A549 (cell line): Measurements from ENCODE around the gene PARP12. TPM values are rescaled to one million over a fixed set of nuclear protein-coding genes. Genes with fewer than 3 reads are reported as not detected.

Source experiments
- ATAC-seq, 2 experiments: fragments of 200-7000 bp in 1 of 2; fragments of >200 bp in 1 of 2; cut with Nextera tagmentation in 1 of 2; cut with Tn5 transposase in 1 of 2; 3 replicates each; pipeline versions ENCODE4 v1.8.0 to v1.9.1; 2018 to 2020; ENCODE audit warnings: mild to moderate bottlenecking in 1 of 2, moderate library complexity in 1 of 2
- CTCF ChIA-PET: fragments of 300-600 bp; sonication (Branson Sonifier 250); formaldehyde crosslinking; extraction: SDS; loops from one replicate; lab custom pipeline; 2021; ENCODE audit warnings: antibody characterized with exemption, inconsistent platforms; lab: Yijun Ruan, JAX
- POLR2A ChIA-PET: fragments of 350-600 bp; formaldehyde crosslinking; extraction: SDS; loops from one replicate; lab custom pipeline; 2021; ENCODE audit warnings: antibody characterized with exemption, inconsistent platforms; lab: Yijun Ruan, JAX
- DNase-seq, 2 experiments: peaks; one replicate each; pipeline versions ENCODE4 v3.0.0 to v3.0.0-alpha.2; 2011 to 2016; ENCODE audit warnings: low read depth in 1 of 2, low spot score in 1 of 2
- FAIRE-seq: peaks from 2 replicates; lab custom pipeline; 2011; peaks lifted over from hg19 to GRCh38; lab: Jason Lieb, UNC
- H3K27ac ChIP-seq, 2 experiments: fragments of >200 bp; sonication (Bioruptor Twin); formaldehyde crosslinking; 3 replicates each; pipeline ENCODE4 v1.5.1; 2016 to 2017
- H3K4me1 ChIP-seq: fragments of >200 bp; sonication (Bioruptor Twin); formaldehyde crosslinking; 3 replicates; pipeline ENCODE4 v1.6.1; 2016
- H3K4me2 ChIP-seq: fragments of >200 bp; sonication (Bioruptor Twin); formaldehyde crosslinking; 3 replicates; pipeline ENCODE4 v1.6.1; 2016
- H3K4me3 ChIP-seq: fragments of >200 bp; sonication (Bioruptor Twin); formaldehyde crosslinking; 3 replicates; pipeline ENCODE4 v1.5.1; 2016
- H3K9me3 ChIP-seq: fragments of >200 bp; sonication (Bioruptor Twin); formaldehyde crosslinking; 3 replicates; pipeline ENCODE4 v1.6.1; 2016
- CBX8 ChIP-seq: fragments of 200-600 bp; sonication (generic); IDR thresholded peaks from 2 replicates; pipeline ENCODE4 v1.6.1; 2016
- CHD2 ChIP-seq: fragments of 150-350 bp; IDR thresholded peaks from 2 replicates; pipeline ENCODE4 v1.6.1; 2014; ENCODE audit warnings: low read length; ENCODE audit not compliant: partially characterized antibody
- CHD4 ChIP-seq: fragments of 200-600 bp; sonication (generic); IDR thresholded peaks from 2 replicates; pipeline ENCODE4 v1.6.1; 2016; ENCODE audit warnings: antibody characterized with exemption, mild to moderate bottlenecking, borderline replicate concordance
- FOSB ChIP-seq: fragments of 250-450 bp; sonication (Bioruptor Pico); IDR thresholded peaks from 2 replicates; pipeline ENCODE4 v1.5.0; 2020; ENCODE audit warnings: mild to moderate bottlenecking, moderate library complexity
- FOSL2 ChIP-seq, 2 experiments: fragments of 450-650 bp in 1 of 2; fragments of >200 bp in 1 of 2; sonication (Bioruptor Twin) in 1 of 2; formaldehyde crosslinking; IDR thresholded peaks; 2 replicates each; pipeline versions ENCODE4 v1.5.0 to v1.6.1; 2016 to 2020; ENCODE audit warnings: mild to moderate bottlenecking in 1 of 2, moderate library complexity in 1 of 2
- FOXS1 ChIP-seq: fragments of 250-450 bp; sonication (Bioruptor Pico); IDR thresholded peaks from 2 replicates; pipeline ENCODE4 v1.5.0; 2020; ENCODE audit warnings: mild to moderate bottlenecking, moderate library complexity
- HDAC2 ChIP-seq: fragments of 200-600 bp; sonication (generic); IDR thresholded peaks from 2 replicates; pipeline ENCODE4 v1.6.1; 2016
- HOXB5 ChIP-seq: fragments of 250-450 bp; sonication (Bioruptor Pico); IDR thresholded peaks from 2 replicates; pipeline ENCODE4 v1.5.0; 2020; ENCODE audit warnings: mild to moderate bottlenecking, moderate library complexity
- JUN ChIP-seq, 2 experiments: fragments of >200 bp; sonication (Bioruptor Twin); formaldehyde crosslinking; IDR thresholded peaks; 2 replicates in 1 of 2; 3 replicates in 1 of 2; pipeline ENCODE4 v1.6.1; 2016 to 2017
- KDM5A ChIP-seq: fragments of 200-600 bp; sonication (generic); IDR thresholded peaks from 2 replicates; pipeline ENCODE4 v1.6.1; 2016; ENCODE audit warnings: antibody characterized with exemption, mild to moderate bottlenecking
- MAFK ChIP-seq: fragments of 450-650 bp; IDR thresholded peaks from 2 replicates; pipeline ENCODE4 v1.6.1; 2014; ENCODE audit not compliant: partially characterized antibody
- NR3C1 ChIP-seq: fragments of >200 bp; sonication (Bioruptor Twin); formaldehyde crosslinking; IDR thresholded peaks from 3 replicates; pipeline ENCODE4 v1.6.1; 2017
- PHF8 ChIP-seq: fragments of 200-600 bp; sonication (generic); IDR thresholded peaks from 2 replicates; pipeline ENCODE4 v1.6.1; 2016; ENCODE audit warnings: low read depth, mild to moderate bottlenecking, antibody characterized with exemption, moderate library complexity, borderline replicate concordance
- POLR2AphosphoS2 ChIP-seq: conservative IDR thresholded peaks from 2 replicates; pipeline ENCODE4 v1.6.1; 2012; ENCODE audit warnings: low read length, improper control_type of control experiment, inconsistent platforms
- RNF2 ChIP-seq: fragments of 200-600 bp; sonication (generic); IDR thresholded peaks from 2 replicates; pipeline ENCODE4 v1.6.1; 2016; ENCODE audit warnings: low read depth, mild to moderate bottlenecking, antibody characterized with exemption, moderate library complexity, borderline replicate concordance
- SMC3 ChIP-seq: fragments of >200 bp; sonication (Bioruptor Twin); formaldehyde crosslinking; IDR thresholded peaks from 3 replicates; pipeline ENCODE4 v1.6.1; 2018; ENCODE audit warnings: inconsistent platforms
- SREBF2 ChIP-seq: fragments of 450-650 bp; IDR thresholded peaks from 2 replicates; pipeline ENCODE4 v1.6.1; 2014; ENCODE audit warnings: mild to moderate bottlenecking, moderate library complexity
- TFCP2L1 ChIP-seq: fragments of 250-450 bp; sonication (Bioruptor Pico); IDR thresholded peaks from 2 replicates; pipeline ENCODE4 v1.5.0; 2021; ENCODE audit warnings: mild to moderate bottlenecking
- ZC3H11A ChIP-seq: fragments of 450-650 bp; IDR thresholded peaks from 2 replicates; pipeline ENCODE4 v1.6.1; 2014; ENCODE audit warnings: antibody characterized with exemption, mild to moderate bottlenecking
- WGBS: methylation state at CpG from one replicate; pipeline ENCODE4 v1.1.6; 2017; ENCODE audit errors: missing lambda C conversion rate; 5-methylcytosine and 5-hydroxymethylcytosine counted together
- polyA plus RNA-seq, 4 experiments: library from polyadenylated mRNA; depleted of rRNA in 3 of 4; stranded (reverse); fragments of >200 nt; fragmentation: RNase III in 1 of 4; extraction: RNeasy Plus Mini Kit Qiagen cat#74134 plus additional on column Dnase treatment in 1 of 4; gene quantifications; 2 replicates in 3 of 4; 3 replicates in 1 of 4; pipeline ENCODE4 v1.2.3, GENCODE V29; 2011 to 2017
- TF ChIP-seq, protein P1 (sequence below): fragments of 250-450 bp; sonication (Bioruptor Pico); IDR thresholded peaks from 2 replicates; pipeline ENCODE4 v1.5.0; 2021; ENCODE audit warnings: mild to moderate bottlenecking, moderate library complexity, borderline replicate concordance
- TF ChIP-seq, protein P2 (sequence below): fragments of 200-600 bp; sonication (generic); IDR thresholded peaks from 2 replicates; pipeline ENCODE4 v1.6.1; 2016; ENCODE audit warnings: antibody characterized with exemption, mild to moderate bottlenecking, moderate library complexity
- TF ChIP-seq, protein P3 (sequence below): fragments of >200 bp; sonication (Bioruptor Twin); formaldehyde crosslinking; IDR thresholded peaks from 3 replicates; pipeline ENCODE4 v1.5.1; 2016
- TF ChIP-seq, protein P4 (sequence below): fragments of >200 bp; sonication (Bioruptor Twin); formaldehyde crosslinking; IDR thresholded peaks from 3 replicates; pipeline ENCODE4 v1.6.1; 2016

PARP12 gene
- polyA plus RNA-seq, 2 of the 4 experiments (the other 2 are of a cell fraction): 10.0 to 16.0 TPM

DNA sequence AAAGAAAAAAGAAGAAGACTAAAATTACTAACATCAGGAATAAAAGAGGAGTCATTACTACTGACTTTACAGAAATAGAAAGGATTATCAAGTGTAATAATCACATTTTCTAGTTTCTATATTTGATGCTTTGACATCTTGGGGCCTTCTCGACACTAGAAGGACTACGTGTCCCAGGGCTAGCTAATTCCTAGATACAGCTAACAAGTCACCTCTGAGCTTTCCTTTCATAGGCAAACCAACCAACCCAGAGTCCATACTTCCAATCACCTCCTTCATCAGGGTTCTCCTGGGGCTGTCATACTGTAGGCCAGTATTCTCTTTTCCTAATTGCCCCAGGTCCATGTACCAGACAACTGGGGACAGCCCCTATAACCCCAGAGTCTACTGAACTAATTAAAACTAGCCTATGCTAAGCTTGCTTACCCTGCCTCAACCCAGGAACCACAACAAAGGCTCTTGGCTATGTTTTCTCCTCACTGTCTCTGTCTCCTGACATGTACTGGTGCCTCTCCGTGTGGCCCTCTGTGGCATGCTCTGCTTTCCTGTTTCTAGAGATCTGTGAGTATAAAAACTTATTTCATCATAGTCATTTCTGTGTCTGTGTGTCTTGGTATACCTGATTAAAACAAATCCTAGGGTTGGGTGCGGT, 6.7 kb upstream of the PARP12 start:
- no peak for ATAC-seq

DNA sequence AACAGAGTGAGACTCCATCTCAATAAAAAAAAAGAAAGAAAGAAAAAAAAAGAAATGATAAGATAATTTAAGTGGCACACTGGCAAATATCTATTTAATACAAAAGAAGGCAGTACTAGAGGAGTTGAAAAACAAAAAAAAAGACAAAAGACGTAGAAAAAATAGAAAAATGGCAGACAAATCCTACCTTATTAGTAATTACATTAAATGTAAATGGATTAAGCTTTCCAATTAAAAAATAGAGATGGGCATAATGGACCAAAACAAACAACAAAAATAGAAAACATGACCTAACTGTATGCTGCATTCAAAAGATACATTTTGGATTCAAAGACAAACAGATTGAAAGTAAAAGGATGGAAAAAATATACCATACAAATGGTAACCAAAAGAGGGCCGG, 5.3 kb upstream of the PARP12 start:
- ATAC-seq (no peak), DNase-seq (no peak), FAIRE-seq (no peak)
- 46% methylated on average over 2 of the region's 2 CpGs for WGBS
- ChIA-PET POLR2A (no interaction called here), CTCF (no interaction called here)
- TF ChIP-seq RNF2 (no peak), CHD4 (no peak), SREBF2 (no peak), KDM5A (no peak), HDAC2 (no peak), POLR2AphosphoS2 (no peak), PHF8 (no peak), TFCP2L1 (no peak), SMC3 (no peak), FOSL2 (IDR thresholded peaks at IDR 0.05) (no peak), FOSL2 (CRISPR knock-in tag; IDR thresholded peaks at IDR 0.05) (no peak)
- TF ChIP-seq, protein P1, sequence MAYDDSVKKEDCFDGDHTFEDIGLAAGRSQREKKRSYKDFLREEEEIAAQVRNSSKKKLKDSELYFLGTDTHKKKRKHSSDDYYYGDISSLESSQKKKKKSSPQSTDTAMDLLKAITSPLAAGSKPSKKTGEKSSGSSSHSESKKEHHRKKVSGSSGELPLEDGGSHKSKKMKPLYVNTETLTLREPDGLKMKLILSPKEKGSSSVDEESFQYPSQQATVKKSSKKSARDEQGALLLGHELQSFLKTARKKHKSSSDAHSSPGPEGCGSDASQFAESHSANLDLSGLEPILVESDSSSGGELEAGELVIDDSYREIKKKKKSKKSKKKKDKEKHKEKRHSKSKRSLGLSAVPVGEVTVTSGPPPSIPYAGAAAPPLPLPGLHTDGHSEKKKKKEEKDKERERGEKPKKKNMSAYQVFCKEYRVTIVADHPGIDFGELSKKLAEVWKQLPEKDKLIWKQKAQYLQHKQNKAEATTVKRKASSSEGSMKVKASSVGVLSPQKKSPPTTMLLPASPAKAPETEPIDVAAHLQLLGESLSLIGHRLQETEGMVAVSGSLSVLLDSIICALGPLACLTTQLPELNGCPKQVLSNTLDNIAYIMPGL (CRISPR knock-in tag): no peak
- TF ChIP-seq, protein P2, sequence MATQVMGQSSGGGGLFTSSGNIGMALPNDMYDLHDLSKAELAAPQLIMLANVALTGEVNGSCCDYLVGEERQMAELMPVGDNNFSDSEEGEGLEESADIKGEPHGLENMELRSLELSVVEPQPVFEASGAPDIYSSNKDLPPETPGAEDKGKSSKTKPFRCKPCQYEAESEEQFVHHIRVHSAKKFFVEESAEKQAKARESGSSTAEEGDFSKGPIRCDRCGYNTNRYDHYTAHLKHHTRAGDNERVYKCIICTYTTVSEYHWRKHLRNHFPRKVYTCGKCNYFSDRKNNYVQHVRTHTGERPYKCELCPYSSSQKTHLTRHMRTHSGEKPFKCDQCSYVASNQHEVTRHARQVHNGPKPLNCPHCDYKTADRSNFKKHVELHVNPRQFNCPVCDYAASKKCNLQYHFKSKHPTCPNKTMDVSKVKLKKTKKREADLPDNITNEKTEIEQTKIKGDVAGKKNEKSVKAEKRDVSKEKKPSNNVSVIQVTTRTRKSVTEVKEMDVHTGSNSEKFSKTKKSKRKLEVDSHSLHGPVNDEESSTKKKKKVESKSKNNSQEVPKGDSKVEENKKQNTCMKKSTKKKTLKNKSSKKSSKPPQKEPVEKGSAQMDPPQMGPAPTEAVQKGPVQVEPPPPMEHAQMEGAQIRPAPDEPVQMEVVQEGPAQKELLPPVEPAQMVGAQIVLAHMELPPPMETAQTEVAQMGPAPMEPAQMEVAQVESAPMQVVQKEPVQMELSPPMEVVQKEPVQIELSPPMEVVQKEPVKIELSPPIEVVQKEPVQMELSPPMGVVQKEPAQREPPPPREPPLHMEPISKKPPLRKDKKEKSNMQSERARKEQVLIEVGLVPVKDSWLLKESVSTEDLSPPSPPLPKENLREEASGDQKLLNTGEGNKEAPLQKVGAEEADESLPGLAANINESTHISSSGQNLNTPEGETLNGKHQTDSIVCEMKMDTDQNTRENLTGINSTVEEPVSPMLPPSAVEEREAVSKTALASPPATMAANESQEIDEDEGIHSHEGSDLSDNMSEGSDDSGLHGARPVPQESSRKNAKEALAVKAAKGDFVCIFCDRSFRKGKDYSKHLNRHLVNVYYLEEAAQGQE: no peak
- H3K27ac ChIP-seq: no peak overlapping the region
- H3K9me3 ChIP-seq: peaks cover 42% of the 10 kb centered on the region
- no peak overlapping the region for H3K4me2 ChIP-seq
- no peak overlapping the region for H3K4me3 ChIP-seq
- H3K4me1 ChIP-seq: no peaks in the 10 kb centered on the region

More for the DNA sequence above, 6.7 kb upstream of the PARP12 start:
- DNase-seq: no peak
- no peak for FAIRE-seq
- TF ChIP-seq ZC3H11A (no peak), CHD2 (no peak)
- TF ChIP-seq, all 56 proteins: peak for 0
- CTCF ChIA-PET: interaction anchor here (0.5 kb wide), 1 partner anchor 61 kb away, joined by 3 read pairs; no protein-coding TSS in a partner anchor
- no peak overlapping the region for H3K4me2 ChIP-seq
- H3K9me3 ChIP-seq: peaks cover 42% of the 10 kb centered on the region
- no peak overlapping the region for H3K27ac ChIP-seq
- no peaks in the 10 kb centered on the region for H3K4me1 ChIP-seq
- POLR2A ChIA-PET: no interaction called here
- 62% methylated on average over 4 of the region's 4 CpGs for WGBS
- H3K4me3 ChIP-seq: no peak overlapping the region

DNA sequence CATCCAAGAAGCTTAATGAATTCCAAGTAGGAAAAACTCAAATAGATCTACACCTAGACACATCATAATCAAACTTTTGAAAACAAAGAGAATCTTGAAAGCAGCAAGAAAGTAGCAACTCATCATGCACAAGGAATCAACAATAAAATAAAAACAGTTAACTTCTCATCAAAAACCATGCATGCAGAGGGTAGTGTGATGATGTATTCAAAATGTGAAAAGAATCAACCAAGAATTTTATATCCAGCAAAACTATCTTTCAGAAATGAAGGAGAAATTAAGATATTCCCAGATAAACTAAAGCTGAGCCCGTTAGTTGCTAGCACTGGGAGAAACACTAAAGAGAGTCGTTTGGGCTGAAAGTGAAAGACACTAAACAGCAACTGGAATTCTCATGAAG, 4.3 kb upstream of the PARP12 start:
- ATAC-seq (no peak), FAIRE-seq (no peak), DNase-seq (no peak)
- peaks cover 42% of the 10 kb centered on the region for H3K9me3 ChIP-seq
- H3K4me1 ChIP-seq: 0 out of 3 replicates have a peak, but pooled peaks cover 2% of the 10 kb centered on the region
- no peak overlapping the region for H3K27ac ChIP-seq
- no peak overlapping the region for H3K4me2 ChIP-seq
- ChIA-PET POLR2A (no interaction called here), CTCF (no interaction called here)
- no peak overlapping the region for H3K4me3 ChIP-seq
- WGBS: 22% methylated on average over 2 of the region's 2 CpGs
- TF ChIP-seq FOXS1 (no peak), KDM5A (no peak), SMC3 (no peak), MAFK (no peak), CBX8 (no peak), HOXB5 (no peak), NR3C1 (no peak), CHD2 (no peak), FOSB (CRISPR knock-in tag) (no peak), JUN (IDR thresholded peaks at IDR 0.05) (no peak)
- TF ChIP-seq, protein P3, sequence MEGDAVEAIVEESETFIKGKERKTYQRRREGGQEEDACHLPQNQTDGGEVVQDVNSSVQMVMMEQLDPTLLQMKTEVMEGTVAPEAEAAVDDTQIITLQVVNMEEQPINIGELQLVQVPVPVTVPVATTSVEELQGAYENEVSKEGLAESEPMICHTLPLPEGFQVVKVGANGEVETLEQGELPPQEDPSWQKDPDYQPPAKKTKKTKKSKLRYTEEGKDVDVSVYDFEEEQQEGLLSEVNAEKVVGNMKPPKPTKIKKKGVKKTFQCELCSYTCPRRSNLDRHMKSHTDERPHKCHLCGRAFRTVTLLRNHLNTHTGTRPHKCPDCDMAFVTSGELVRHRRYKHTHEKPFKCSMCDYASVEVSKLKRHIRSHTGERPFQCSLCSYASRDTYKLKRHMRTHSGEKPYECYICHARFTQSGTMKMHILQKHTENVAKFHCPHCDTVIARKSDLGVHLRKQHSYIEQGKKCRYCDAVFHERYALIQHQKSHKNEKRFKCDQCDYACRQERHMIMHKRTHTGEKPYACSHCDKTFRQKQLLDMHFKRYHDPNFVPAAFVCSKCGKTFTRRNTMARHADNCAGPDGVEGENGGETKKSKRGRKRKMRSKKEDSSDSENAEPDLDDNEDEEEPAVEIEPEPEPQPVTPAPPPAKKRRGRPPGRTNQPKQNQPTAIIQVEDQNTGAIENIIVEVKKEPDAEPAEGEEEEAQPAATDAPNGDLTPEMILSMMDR: no peak
- TF ChIP-seq, protein P1 (CRISPR knock-in tag): no peak
- TF ChIP-seq, protein P4, sequence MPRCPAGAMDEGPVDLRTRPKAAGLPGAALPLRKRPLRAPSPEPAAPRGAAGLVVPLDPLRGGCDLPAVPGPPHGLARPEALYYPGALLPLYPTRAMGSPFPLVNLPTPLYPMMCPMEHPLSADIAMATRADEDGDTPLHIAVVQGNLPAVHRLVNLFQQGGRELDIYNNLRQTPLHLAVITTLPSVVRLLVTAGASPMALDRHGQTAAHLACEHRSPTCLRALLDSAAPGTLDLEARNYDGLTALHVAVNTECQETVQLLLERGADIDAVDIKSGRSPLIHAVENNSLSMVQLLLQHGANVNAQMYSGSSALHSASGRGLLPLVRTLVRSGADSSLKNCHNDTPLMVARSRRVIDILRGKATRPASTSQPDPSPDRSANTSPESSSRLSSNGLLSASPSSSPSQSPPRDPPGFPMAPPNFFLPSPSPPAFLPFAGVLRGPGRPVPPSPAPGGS: no peak
